HepG2 (cell line): ENCODE measurements around the gene TIMM17B. TPM values are rescaled to one million over a fixed set of nuclear protein-coding genes. Genes with fewer than 3 reads are reported as not detected.

ENCODE experiments used
- ARID4A ChIP-seq: sonication (generic); formaldehyde crosslinking; IDR thresholded peaks from 2 replicates; pipeline ENCODE4 v1.5.0; 2020; ENCODE audit warnings: mild to moderate bottlenecking, missing genetic modification reagents, borderline replicate concordance
- GABPA ChIP-seq, 2 experiments: IDR thresholded peaks; 2 replicates each; pipeline ENCODE4 v1.6.1; 2011 to 2016; ENCODE audit warnings: low read depth in 2 of 2, low read length in 1 of 2, missing biosample characterization in 1 of 2, missing genetic modification characterization in 1 of 2
- KAT8 ChIP-seq: IDR thresholded peaks from 2 replicates; pipeline ENCODE4 v1.6.1; 2016; ENCODE audit warnings: missing genetic modification reagents, missing compliant biosample characterization
- KMT2A ChIP-seq: sonication (generic); formaldehyde crosslinking; IDR thresholded peaks from 2 replicates; pipeline ENCODE4 v1.4.0; 2020; ENCODE audit warnings: missing genetic modification reagents
- POLR2G ChIP-seq: fragments of 200-400 bp; formaldehyde crosslinking; IDR thresholded peaks from 2 replicates; pipeline ENCODE4 v1.6.1; 2018; ENCODE audit warnings: mild to moderate bottlenecking, low read depth, low read length, moderate library complexity
- SALL1 ChIP-seq: sonication (generic); formaldehyde crosslinking; IDR thresholded peaks from 2 replicates; pipeline ENCODE4 v1.8.0; 2022; ENCODE audit warnings: mild to moderate bottlenecking, missing genetic modification reagents
- ZNF12 ChIP-seq: sonication (generic); formaldehyde crosslinking; IDR thresholded peaks from 2 replicates; pipeline ENCODE4 v1.5.0; 2020; ENCODE audit warnings: missing genetic modification reagents
- ZNF350 ChIP-seq: sonication (generic); formaldehyde crosslinking; IDR thresholded peaks from 2 replicates; pipeline ENCODE4 v1.4.0; 2020; ENCODE audit warnings: mild to moderate bottlenecking, low read depth, missing genetic modification reagents, borderline replicate concordance
- ZNF446 ChIP-seq: sonication (generic); formaldehyde crosslinking; IDR thresholded peaks from 2 replicates; pipeline ENCODE4 v1.5.0; 2020; ENCODE audit warnings: mild to moderate bottlenecking, missing genetic modification reagents
- ZNF841 ChIP-seq: sonication (generic); formaldehyde crosslinking; IDR thresholded peaks from 2 replicates; pipeline ENCODE4 v1.8.1; 2023; ENCODE audit warnings: missing genetic modification reagents, borderline replicate concordance
- polyA plus RNA-seq, 8 experiments: library from polyadenylated mRNA; depleted of rRNA in 3 of 8; stranded (reverse) in 7 of 8; unstranded in 1 of 8; fragments of >200 nt; fragmentation: Illumina TruSeq in 4 of 8; extraction: Trizol in 4 of 8; gene quantifications; 2 replicates each; pipeline versions ENCODE4 v1.2.1 to v1.2.3, GENCODE V29; 2011 to 2016; ENCODE audit warnings: low read depth in 4 of 8, missing spikeins in 1 of 8, mixed read lengths in 1 of 8; ENCODE audit not compliant: insufficient read depth in 1 of 8
- total RNA-seq, 5 experiments: library from RNA; depleted of rRNA; stranded (reverse); fragments of >200 nt; fragmentation: Illumina TruSeq; extraction: Trizol; gene quantifications; 2 replicates each; pipeline ENCODE4 v1.2.3, GENCODE V29; 2016; ENCODE audit warnings: low read depth in 1 of 5
- TF ChIP-seq, protein P1 (sequence below): sonication (generic); formaldehyde crosslinking; IDR thresholded peaks from 2 replicates; pipeline ENCODE4 v1.4.0; 2020; ENCODE audit warnings: missing genetic modification reagents
- TF ChIP-seq, protein P2 (sequence below), 2 experiments: fragments of 450-650 bp in 1 of 2; sonication (generic) in 1 of 2; formaldehyde crosslinking in 1 of 2; IDR thresholded peaks; 2 replicates each; pipeline versions ENCODE4 v1.6.1 to v1.8.0; 2016 to 2022; ENCODE audit warnings: antibody characterized with exemption in 1 of 2, mild to moderate bottlenecking in 1 of 2, missing genetic modification reagents in 1 of 2

TIMM17B gene
- total and polyA plus RNA-seq, 2 of the 13 experiments (the other 11 are each of a cell fraction or from before 2014, with no cell fraction given): 56.0 to 72.5 TPM

GRCh38 chrX:48911412-48912182, 14.0 kb upstream of the TIMM17B start, which contains the start of gene SLC35A2 (continued):
- peak; percentile 89 for TF ChIP-seq ARID4A (CRISPR knock-in tag)
- TF ChIP-seq, protein P1, sequence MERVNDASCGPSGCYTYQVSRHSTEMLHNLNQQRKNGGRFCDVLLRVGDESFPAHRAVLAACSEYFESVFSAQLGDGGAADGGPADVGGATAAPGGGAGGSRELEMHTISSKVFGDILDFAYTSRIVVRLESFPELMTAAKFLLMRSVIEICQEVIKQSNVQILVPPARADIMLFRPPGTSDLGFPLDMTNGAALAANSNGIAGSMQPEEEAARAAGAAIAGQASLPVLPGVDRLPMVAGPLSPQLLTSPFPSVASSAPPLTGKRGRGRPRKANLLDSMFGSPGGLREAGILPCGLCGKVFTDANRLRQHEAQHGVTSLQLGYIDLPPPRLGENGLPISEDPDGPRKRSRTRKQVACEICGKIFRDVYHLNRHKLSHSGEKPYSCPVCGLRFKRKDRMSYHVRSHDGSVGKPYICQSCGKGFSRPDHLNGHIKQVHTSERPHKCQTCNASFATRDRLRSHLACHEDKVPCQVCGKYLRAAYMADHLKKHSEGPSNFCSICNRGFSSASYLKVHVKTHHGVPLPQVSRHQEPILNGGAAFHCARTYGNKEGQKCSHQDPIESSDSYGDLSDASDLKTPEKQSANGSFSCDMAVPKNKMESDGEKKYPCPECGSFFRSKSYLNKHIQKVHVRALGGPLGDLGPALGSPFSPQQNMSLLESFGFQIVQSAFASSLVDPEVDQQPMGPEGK (CRISPR knock-in tag): 0 out of 2 replicates have a peak, but pooled peaks have one; percentile 18
- no peak for TF ChIP-seq ZNF841 (CRISPR knock-in tag)
- TF ChIP-seq ZNF446 (CRISPR knock-in tag): no peak
- TF ChIP-seq ZNF12 (CRISPR knock-in tag): no peak
- no peak for TF ChIP-seq GABPA (IDR thresholded peaks at IDR 0.05; ENCODE audit: low read depth, low read length)
- TF ChIP-seq GABPA (CRISPR knock-in tag; IDR thresholded peaks at IDR 0.05; ENCODE audit: low read depth): peak; percentile 93
- peak; percentile 72; the same call in 1 of the 2 replicates for TF ChIP-seq ZNF350
- 0 out of 2 replicates have a peak, but pooled peaks have one; percentile 46 for TF ChIP-seq KMT2A
- TF ChIP-seq, protein P2, sequence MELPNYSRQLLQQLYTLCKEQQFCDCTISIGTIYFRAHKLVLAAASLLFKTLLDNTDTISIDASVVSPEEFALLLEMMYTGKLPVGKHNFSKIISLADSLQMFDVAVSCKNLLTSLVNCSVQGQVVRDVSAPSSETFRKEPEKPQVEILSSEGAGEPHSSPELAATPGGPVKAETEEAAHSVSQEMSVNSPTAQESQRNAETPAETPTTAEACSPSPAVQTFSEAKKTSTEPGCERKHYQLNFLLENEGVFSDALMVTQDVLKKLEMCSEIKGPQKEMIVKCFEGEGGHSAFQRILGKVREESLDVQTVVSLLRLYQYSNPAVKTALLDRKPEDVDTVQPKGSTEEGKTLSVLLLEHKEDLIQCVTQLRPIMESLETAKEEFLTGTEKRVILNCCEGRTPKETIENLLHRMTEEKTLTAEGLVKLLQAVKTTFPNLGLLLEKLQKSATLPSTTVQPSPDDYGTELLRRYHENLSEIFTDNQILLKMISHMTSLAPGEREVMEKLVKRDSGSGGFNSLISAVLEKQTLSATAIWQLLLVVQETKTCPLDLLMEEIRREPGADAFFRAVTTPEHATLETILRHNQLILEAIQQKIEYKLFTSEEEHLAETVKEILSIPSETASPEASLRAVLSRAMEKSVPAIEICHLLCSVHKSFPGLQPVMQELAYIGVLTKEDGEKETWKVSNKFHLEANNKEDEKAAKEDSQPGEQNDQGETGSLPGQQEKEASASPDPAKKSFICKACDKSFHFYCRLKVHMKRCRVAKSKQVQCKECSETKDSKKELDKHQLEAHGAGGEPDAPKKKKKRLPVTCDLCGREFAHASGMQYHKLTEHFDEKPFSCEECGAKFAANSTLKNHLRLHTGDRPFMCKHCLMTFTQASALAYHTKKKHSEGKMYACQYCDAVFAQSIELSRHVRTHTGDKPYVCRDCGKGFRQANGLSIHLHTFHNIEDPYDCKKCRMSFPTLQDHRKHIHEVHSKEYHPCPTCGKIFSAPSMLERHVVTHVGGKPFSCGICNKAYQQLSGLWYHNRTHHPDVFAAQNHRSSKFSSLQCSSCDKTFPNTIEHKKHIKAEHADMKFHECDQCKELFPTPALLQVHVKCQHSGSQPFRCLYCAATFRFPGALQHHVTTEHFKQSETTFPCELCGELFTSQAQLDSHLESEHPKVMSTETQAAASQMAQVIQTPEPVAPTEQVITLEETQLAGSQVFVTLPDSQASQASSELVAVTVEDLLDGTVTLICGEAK (IDR thresholded peaks at IDR 0.05): no peak
- TF ChIP-seq, protein P2 (CRISPR knock-in tag; IDR thresholded peaks at IDR 0.05): peak; percentile 24; the same call in 1 of the 2 replicates
- TF ChIP-seq POLR2G: peak; percentile 69
- peak; percentile 74 for TF ChIP-seq KAT8 (CRISPR knock-in tag)
- 0 out of 2 replicates have a peak, but pooled peaks have one; percentile 30 for TF ChIP-seq SALL1 (CRISPR knock-in tag)
